Ramos (cell line): ENCODE results near the gene DLGAP1.

Experiments used
- in situ Hi-C: fragments of 300-500 bp; cut with MboI; formaldehyde crosslinking; loops from one replicate; pipeline ENCODE4 v1.14.3; 2022; ENCODE audit warnings: low sequenced_read_pairs; ENCODE audit not compliant: unreplicated experiment

DLGAP1 gene

GRCh38 chr18:4248686-4249085 is 206.4 kb downstream of the DLGAP1 start:
- in situ Hi-C loops, result no loop called here

GRCh38 chr18:4246374-4246773 is 208.7 kb downstream of the DLGAP1 start:
- in situ Hi-C loops, result no loop called here

GRCh38 chr18:4245456-4245855 is 209.7 kb downstream of the DLGAP1 start:
- in situ Hi-C loops, result no loop called here

GRCh38 chr18:4242431-4243161 is 212.5 kb downstream of the DLGAP1 start:
- in situ Hi-C loops, result no loop called here

- in situ Hi-C loops, result no loop called here
These were observed 214.0 kb downstream of the DLGAP1 start for GRCh38 chr18:4241090-4241617.

GRCh38 chr18:4238966-4239365 is 216.1 kb downstream of the DLGAP1 start:
- in situ Hi-C loops, result no loop called here

GRCh38 chr18:4237664-4238041 is 217.5 kb downstream of the DLGAP1 start:
- in situ Hi-C loops, result no loop called here

- in situ Hi-C loops, result no loop called here
These were observed 218.0 kb downstream of the DLGAP1 start for GRCh38 chr18:4236940-4237663.

GRCh38 chr18:4233468-4233867 is 221.6 kb downstream of the DLGAP1 start:
- in situ Hi-C loops, result no loop called here

- in situ Hi-C loops, result no loop called here
These were observed 222.5 kb downstream of the DLGAP1 start for GRCh38 chr18:4232656-4233055.

GRCh38 chr18:4231260-4231659 is 223.8 kb downstream of the DLGAP1 start:
- in situ Hi-C loops, result no loop called here

GRCh38 chr18:4230450-4231168 is 224.5 kb downstream of the DLGAP1 start:
- in situ Hi-C loops, result no loop called here

GRCh38 chr18:4224031-4224704 is 230.9 kb downstream of the DLGAP1 start:
- in situ Hi-C loops, result no loop called here

- in situ Hi-C loops, result no loop called here
These were observed 243.8 kb downstream of the DLGAP1 start for GRCh38 chr18:4211111-4211837.

- in situ Hi-C loops, result no loop called here
These were observed 246.7 kb downstream of the DLGAP1 start for GRCh38 chr18:4208366-4208765.

- in situ Hi-C loops, result no loop called here
These were observed 247.6 kb downstream of the DLGAP1 start for GRCh38 chr18:4207383-4207985.

GRCh38 chr18:4204438-4204720 is 250.7 kb downstream of the DLGAP1 start:
- in situ Hi-C loops, result no loop called here

GRCh38 chr18:4203568-4204437 is 251.3 kb downstream of the DLGAP1 start:
- in situ Hi-C loops, result no loop called here

- in situ Hi-C loops, result no loop called here
These were observed 254.7 kb downstream of the DLGAP1 start for GRCh38 chr18:4200399-4200798.
